HepG2 (cell line): ENCODE data around the gene CDH19. TPM values are rescaled to one million over a fixed set of nuclear protein-coding genes. Genes with fewer than 3 reads are reported as not detected.

Experiments used
- ATAC-seq: fragments of 200-7000 bp; cut with Tn5 transposase; 3 replicates; pipeline ENCODE4 v1.9.1; 2020; ENCODE audit warnings: mild to moderate bottlenecking, moderate library complexity
- BruUV-seq: library from RNA; stranded (reverse); fragments of 400-500 nt; replicated peaks from 2 replicates; lab custom pipeline; 2021; lab: Mats Ljungman, UMichigan
- CTCF ChIA-PET: fragments of 300-600 bp; formaldehyde crosslinking; extraction: SDS; loops from one replicate; lab custom pipeline; 2021; ENCODE audit warnings: low total read pairs, inconsistent platforms, low intra/inter-chr PET ratio; lab: Yijun Ruan, JAX
- POLR2A ChIA-PET: fragments of 350-600 bp; sonication (Branson Sonifier 250); formaldehyde crosslinking; loops from one replicate; lab custom pipeline; 2020; ENCODE audit warnings: antibody characterized with exemption, inconsistent platforms; lab: Yijun Ruan, JAX
- DNase-seq: peaks from one replicate; pipeline ENCODE4 v3.0.0-alpha.2; 2015; ENCODE audit warnings: low spot score
- FAIRE-seq: peaks from 3 replicates; lab custom pipeline; 2011; peaks lifted over from hg19 to GRCh38; lab: Jason Lieb, UNC
- H2AFZ ChIP-seq: one replicate; pipeline ENCODE4 v1.6.1; 2011; ENCODE audit warnings: low read length, inconsistent platforms
- H3K27ac ChIP-seq: fragments of 300-600 bp; 3 replicates; pipeline ENCODE4 v1.8.0; 2011; ENCODE audit warnings: mixed run types, mild to moderate bottlenecking, mixed read lengths, low read length, inconsistent platforms; ENCODE audit not compliant: insufficient read depth; ENCODE audit errors: extremely low read length
- H3K27me3 ChIP-seq, 2 experiments: fragments of 200-600 bp in 1 of 2; 2 replicates in 1 of 2; 3 replicates in 1 of 2; pipeline versions ENCODE4 v1.6.0 to v1.8.0; 2011; ENCODE audit warnings: low read length in 2 of 2, mild to moderate bottlenecking in 2 of 2, moderate library complexity in 2 of 2, inconsistent platforms in 1 of 2; ENCODE audit not compliant: insufficient read depth in 2 of 2, control insufficient read depth in 1 of 2
- H3K36me3 ChIP-seq, 2 experiments: fragments of 200-600 bp in 1 of 2; replicated peaks in 1 of 2; 2 replicates in 1 of 2; 3 replicates in 1 of 2; pipeline versions ENCODE4 v1.5.1 to v1.8.0; 2011; ENCODE audit warnings: low read length in 2 of 2, inconsistent platforms in 1 of 2; ENCODE audit not compliant: insufficient read depth in 2 of 2, control insufficient read depth in 1 of 2
- H3K4me1 ChIP-seq: 2 replicates; pipeline ENCODE4 v1.5.1; 2012; ENCODE audit warnings: low read length, inconsistent platforms; ENCODE audit not compliant: insufficient read depth
- H3K4me2 ChIP-seq: 2 replicates; pipeline ENCODE4 v1.6.0; 2011; ENCODE audit warnings: low read depth, low read length, inconsistent platforms
- H3K4me3 ChIP-seq, 3 experiments: fragments of 200-600 bp in 1 of 3; sonication (generic), shearing (Covaris generic) in 1 of 3; replicated peaks in 1 of 3; 2 replicates each; pipeline ENCODE4 v1.5.1; 2011 to 2016; ENCODE audit warnings: low read length in 3 of 3, inconsistent platforms in 2 of 3, low read depth in 2 of 3, mild to moderate bottlenecking in 2 of 3, control low read depth in 1 of 3, mixed read lengths in 1 of 3; ENCODE audit not compliant: insufficient read depth in 1 of 3
- H3K79me2 ChIP-seq: one replicate; pipeline ENCODE4 v1.6.1; 2011; ENCODE audit warnings: low read length, inconsistent platforms; ENCODE audit not compliant: insufficient read depth
- H3K9ac ChIP-seq: 2 replicates; pipeline ENCODE4 v1.6.0; 2011; ENCODE audit warnings: mild to moderate bottlenecking, low read depth, low read length, inconsistent platforms; ENCODE audit not compliant: insufficient read depth
- H3K9me3 ChIP-seq: 2 replicates; pipeline ENCODE4 v1.5.1; 2012; ENCODE audit warnings: mild to moderate bottlenecking, low read length
- H4K20me1 ChIP-seq: 2 replicates; pipeline ENCODE4 v1.6.0; 2011; ENCODE audit warnings: inconsistent platforms, mild to moderate bottlenecking, low read length, moderate library complexity; ENCODE audit not compliant: insufficient read depth
- MAZ ChIP-seq, 2 experiments: sonication (generic) in 1 of 2; formaldehyde crosslinking in 1 of 2; IDR thresholded peaks; 2 replicates each; pipeline versions ENCODE4 v1.5.0 to v1.6.1; 2012 to 2020; ENCODE audit warnings: low read depth in 2 of 2, mild to moderate bottlenecking in 2 of 2, borderline replicate concordance in 1 of 2, improper control_type of control experiment in 1 of 2, low read length in 1 of 2, missing genetic modification reagents in 1 of 2, moderate library complexity in 1 of 2
- ZNF75D ChIP-seq: sonication (generic); formaldehyde crosslinking; IDR thresholded peaks from 2 replicates; pipeline ENCODE4 v1.8.1; 2023; ENCODE audit warnings: missing genetic modification reagents, mild to moderate bottlenecking, borderline replicate concordance
- ZNF781 ChIP-seq: sonication (generic); formaldehyde crosslinking; IDR thresholded peaks from 2 replicates; pipeline ENCODE4 v1.5.1; 2020; ENCODE audit warnings: borderline replicate concordance, mild to moderate bottlenecking, missing genetic modification reagents; ENCODE audit errors: not compliant biosample characterization
- WGBS: methylation state at CpG from one replicate; pipeline ENCODE4 v1.1.6; 2017; ENCODE audit warnings: low lambda C conversion rate; 5-methylcytosine and 5-hydroxymethylcytosine counted together
- in situ Hi-C: cut with HindIII; loops from 2 replicates; pipeline ENCODE4 v1.10.0; 2017; ENCODE audit warnings: low pct_unique_long_range_greater_than_20kb; ENCODE audit not compliant: extremely low pct_ligation_motif_present
- intact Hi-C: fragments of 100-400 bp; cut with micrococcal nuclease; formaldehyde crosslinking; loops from one replicate; pipeline ENCODE4 v1.10.0; 2022; ENCODE audit not compliant: unreplicated experiment
- polyA plus RNA-seq, 8 experiments: library from polyadenylated mRNA; depleted of rRNA in 3 of 8; stranded (reverse) in 7 of 8; unstranded in 1 of 8; fragments of >200 nt; fragmentation: Illumina TruSeq in 4 of 8; extraction: Trizol in 4 of 8; gene quantifications; 2 replicates each; pipeline versions ENCODE4 v1.2.1 to v1.2.3, GENCODE V29; 2011 to 2016; ENCODE audit warnings: low read depth in 4 of 8, missing spikeins in 1 of 8, mixed read lengths in 1 of 8; ENCODE audit not compliant: insufficient read depth in 1 of 8
- total RNA-seq, 5 experiments: library from RNA; depleted of rRNA; stranded (reverse); fragments of >200 nt; fragmentation: Illumina TruSeq; extraction: Trizol; gene quantifications; 2 replicates each; pipeline ENCODE4 v1.2.3, GENCODE V29; 2016; ENCODE audit warnings: low read depth in 1 of 5
- TF ChIP-seq, protein P1 (sequence below): sonication (generic); formaldehyde crosslinking; conservative IDR thresholded peaks from 2 replicates; pipeline ENCODE4 v1.4.0; 2020; ENCODE audit warnings: mild to moderate bottlenecking, missing genetic modification reagents, moderate library complexity
- TF ChIP-seq, protein P2 (sequence below): sonication (generic); formaldehyde crosslinking; IDR thresholded peaks from 2 replicates; pipeline ENCODE4 v1.5.0; 2020; ENCODE audit warnings: missing genetic modification reagents

Gene CDH19
- total and polyA plus RNA-seq, 2 of the 13 experiments (the other 11 are each of a cell fraction or from before 2014, with no cell fraction given), result not detected

DNA sequence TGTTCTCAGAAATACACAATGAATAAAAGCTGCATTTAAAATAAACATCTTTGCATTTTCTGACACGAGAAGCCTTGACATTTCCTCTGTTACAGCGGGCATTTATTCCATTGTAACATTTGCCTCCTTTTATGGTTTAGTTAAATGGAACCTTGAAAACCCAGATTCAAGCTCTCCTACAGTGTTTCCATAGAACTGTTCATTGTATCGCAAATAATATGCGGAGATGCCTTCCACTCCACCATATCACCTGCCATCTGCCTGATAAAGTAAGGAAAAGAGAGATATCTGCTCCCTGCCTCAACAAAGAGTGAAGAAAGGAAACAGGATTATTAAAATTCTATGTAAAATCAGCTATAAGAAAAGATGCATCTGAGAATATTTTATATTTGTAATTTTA is 69.8 kb downstream of the CDH19 start:
- ChIA-PET CTCF (no interaction called here), POLR2A (no interaction called here)
- FAIRE-seq, result no peak
- no TSS peak for BruUV-seq
- H3K27ac ChIP-seq, result no peak overlapping the region
- DNase-seq, result no peak
- intact Hi-C loops, result no loop called here
- H3K27me3 ChIP-seq, result no peaks in the 10 kb centered on the region
- no peak overlapping the region for H3K9ac ChIP-seq
- H3K9me3 ChIP-seq, result no peaks in the 10 kb centered on the region
- H3K4me3 ChIP-seq, result no peak overlapping the region
- TF ChIP-seq, protein P1, sequence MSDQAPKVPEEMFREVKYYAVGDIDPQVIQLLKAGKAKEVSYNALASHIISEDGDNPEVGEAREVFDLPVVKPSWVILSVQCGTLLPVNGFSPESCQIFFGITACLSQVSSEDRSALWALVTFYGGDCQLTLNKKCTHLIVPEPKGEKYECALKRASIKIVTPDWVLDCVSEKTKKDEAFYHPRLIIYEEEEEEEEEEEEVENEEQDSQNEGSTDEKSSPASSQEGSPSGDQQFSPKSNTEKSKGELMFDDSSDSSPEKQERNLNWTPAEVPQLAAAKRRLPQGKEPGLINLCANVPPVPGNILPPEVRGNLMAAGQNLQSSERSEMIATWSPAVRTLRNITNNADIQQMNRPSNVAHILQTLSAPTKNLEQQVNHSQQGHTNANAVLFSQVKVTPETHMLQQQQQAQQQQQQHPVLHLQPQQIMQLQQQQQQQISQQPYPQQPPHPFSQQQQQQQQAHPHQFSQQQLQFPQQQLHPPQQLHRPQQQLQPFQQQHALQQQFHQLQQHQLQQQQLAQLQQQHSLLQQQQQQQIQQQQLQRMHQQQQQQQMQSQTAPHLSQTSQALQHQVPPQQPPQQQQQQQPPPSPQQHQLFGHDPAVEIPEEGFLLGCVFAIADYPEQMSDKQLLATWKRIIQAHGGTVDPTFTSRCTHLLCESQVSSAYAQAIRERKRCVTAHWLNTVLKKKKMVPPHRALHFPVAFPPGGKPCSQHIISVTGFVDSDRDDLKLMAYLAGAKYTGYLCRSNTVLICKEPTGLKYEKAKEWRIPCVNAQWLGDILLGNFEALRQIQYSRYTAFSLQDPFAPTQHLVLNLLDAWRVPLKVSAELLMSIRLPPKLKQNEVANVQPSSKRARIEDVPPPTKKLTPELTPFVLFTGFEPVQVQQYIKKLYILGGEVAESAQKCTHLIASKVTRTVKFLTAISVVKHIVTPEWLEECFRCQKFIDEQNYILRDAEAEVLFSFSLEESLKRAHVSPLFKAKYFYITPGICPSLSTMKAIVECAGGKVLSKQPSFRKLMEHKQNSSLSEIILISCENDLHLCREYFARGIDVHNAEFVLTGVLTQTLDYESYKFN (CRISPR knock-in tag), result no peak
- TF ChIP-seq ZNF781 (no peak), MAZ (IDR thresholded peaks at IDR 0.05; ENCODE audit: borderline replicate concordance, low read depth, low read length) (no peak), MAZ (CRISPR knock-in tag; IDR thresholded peaks at IDR 0.05; ENCODE audit: low read depth) (no peak), ZNF75D (CRISPR knock-in tag) (no peak)
- TF ChIP-seq, protein P2, sequence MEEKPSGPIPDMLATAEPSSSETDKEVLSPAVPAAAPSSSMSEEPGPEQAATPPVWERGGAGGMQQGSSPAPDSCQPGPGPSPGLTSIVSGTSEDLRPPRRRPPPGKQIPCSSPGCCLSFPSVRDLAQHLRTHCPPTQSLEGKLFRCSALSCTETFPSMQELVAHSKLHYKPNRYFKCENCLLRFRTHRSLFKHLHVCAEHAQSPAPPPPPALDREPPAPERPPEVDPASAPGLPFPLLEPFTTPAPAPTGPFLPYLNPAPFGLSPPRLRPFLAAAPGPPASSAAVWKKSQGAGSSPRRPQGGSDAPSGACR, result no peak
- H3K4me2 ChIP-seq, result no peak overlapping the region
- no peaks in the 10 kb centered on the region for H3K4me1 ChIP-seq
- no peaks in the 10 kb centered on the region for H4K20me1 ChIP-seq
- WGBS, result 36% methylated on average over 4 of the region's 4 CpGs
- no peaks in the 10 kb centered on the region for H3K36me3 ChIP-seq
- H2AFZ ChIP-seq, result no peak overlapping the region
- no peaks in the 10 kb centered on the region for H3K79me2 ChIP-seq
- no peak for ATAC-seq
- in situ Hi-C loops, result no loop called here
